Stromal cell of bone marrow (primary cell): ENCODE data around the gene CCT5.
"Not testable (repeated sequence)": the region's sequence is repeated elsewhere in the genome, so short reads cannot be mapped to it uniquely, and the experiment has no call there.

Experiments
- DNase-seq: peaks from one replicate; pipeline ENCODE4 v3.0.0-alpha.2; 2012; ENCODE audit warnings: low read depth

CCT5 gene

DNA sequence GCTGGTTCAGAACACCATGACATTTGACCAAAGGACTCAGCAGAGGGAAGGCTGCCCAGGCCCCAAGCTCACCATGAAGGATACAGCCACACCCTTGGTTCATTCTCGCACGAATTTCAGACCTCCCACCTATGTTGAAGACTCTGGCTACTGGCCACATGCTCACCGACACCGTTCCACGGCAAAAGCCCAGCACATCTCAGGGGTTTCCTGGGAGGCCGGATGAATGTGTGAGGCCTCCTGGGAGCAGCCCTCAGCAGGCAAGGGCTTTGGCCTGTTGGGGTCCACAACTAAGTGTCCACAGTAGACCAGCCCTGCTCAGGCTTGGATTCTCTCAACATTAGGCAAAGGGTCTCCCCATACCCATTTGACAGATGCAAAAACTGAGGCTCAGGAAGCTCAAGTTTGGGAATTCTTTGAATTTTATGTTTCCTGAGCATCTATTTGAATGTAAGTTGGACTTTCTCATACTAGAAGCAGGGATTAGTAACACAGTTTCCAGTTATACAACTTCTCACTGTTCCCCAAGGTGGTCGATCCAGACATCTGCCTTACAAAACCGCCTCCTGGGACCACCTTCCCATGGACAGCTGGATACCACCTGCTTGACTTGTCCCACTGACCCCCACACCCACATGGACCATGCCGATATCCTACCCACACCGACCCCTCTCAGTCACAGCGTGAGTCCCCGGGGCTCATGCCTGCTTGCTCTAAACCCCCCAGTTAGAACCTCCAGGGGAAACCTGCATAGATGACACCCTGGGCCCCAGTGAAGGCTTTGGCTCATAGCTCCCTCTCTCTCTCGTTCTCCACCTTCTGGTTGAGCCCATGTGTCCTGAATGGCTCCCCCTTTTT, 27.9 kb downstream of the CCT5 start:
- no peak for DNase-seq

GRCh38 chr5:10278658-10279279, 28.7 kb downstream of the CCT5 start:
- DNase-seq: no peak

GRCh38 chr5:10279328-10279727, 29.2 kb downstream of the CCT5 start:
- no peak for DNase-seq

DNA sequence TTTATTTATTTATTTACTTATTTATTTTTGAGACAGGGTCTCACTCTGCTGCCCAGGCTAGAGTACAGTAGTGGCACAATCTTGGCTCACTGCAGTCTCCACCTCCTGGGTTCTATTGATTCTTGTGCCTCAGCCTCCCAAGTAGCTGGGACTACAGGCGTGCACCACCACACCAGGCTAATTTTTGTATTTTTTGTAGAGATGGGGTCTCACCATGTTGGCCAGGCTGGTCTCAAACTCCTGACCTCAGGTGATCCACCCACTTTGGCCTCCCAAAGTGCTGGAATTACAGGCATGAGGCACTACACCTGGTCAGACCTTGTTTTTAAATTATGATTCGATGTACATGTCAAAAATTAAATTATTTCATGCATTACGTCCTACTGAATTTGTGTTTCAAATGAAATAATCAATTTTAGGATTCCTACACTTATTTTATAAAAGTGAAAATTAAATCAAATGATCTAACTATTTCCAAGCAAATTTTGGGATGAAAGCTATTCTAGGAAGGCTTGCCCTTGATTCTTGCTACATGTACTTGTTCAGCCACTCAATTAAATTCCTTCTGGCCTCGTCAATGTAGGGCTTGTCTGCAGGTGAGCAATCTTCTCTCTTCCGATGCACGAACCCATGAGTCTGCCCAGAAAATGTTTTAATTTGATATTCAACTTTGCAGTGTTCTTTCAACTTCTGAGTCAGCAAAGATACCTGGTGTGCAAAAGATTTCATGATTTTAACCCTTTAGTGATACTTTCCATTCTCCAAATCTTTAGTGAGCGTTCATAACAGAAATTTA, 30.0 kb downstream of the CCT5 start:
- DNase-seq: no peak

DNA sequence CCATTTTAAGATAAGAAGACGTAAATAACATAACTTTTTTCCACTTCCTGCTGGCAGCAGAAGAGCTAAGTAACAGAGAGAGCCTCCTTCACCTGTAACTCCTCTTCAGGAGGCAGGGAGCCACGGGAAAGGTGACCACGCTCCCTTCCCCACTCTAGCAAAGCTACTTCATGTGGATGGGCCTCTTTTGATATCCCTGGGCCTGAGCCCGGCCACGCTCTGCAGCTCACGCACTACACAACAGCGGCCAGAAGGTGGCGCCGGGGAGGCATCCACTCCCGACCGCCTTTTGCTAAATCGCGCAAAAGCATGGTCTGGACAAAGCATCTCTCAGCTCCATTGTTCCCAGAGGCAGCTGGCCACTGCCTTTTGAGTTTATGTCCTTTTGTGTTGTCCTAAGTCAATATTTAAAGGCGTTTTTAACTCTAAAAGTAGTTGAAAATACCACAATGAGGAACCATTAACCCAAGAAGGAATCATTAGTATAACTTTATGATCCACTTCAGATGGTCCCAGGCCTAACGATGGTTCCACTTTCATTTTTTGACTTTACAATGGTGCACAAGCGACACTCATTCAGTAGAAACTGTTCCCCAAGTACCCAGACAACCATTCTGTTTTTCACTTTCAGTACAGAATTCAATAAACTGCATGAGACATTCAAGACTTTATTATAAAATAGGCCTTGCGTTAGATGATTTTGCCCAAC, 34.0 kb downstream of the CCT5 start:
- DNase-seq: peak; percentile 59

DNA sequence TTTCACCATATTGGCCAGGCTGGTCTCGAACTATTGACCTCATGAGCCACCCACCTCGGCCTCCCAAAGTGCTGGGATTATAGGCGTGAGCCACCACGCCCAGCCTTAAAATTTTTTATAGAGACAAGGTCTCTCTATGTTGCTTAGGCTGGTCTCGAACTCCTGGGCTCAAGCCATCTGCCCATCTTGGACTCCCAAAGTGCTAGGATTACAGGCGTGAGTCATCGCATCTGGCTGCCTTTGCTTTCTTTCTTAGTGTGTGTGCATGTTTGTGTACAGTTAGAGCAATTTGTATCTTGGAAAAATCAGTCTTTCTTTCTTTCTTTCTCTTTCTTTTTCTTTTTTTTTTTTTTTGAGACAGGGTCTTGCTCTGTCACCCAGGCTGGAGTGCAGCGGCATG, 35.3 kb downstream of the CCT5 start:
- not testable (repeated sequence) for DNase-seq

- DNase-seq: no peak
These were observed 36.2 kb downstream of the CCT5 start for GRCh38 chr5:10286162-10286861.

DNA sequence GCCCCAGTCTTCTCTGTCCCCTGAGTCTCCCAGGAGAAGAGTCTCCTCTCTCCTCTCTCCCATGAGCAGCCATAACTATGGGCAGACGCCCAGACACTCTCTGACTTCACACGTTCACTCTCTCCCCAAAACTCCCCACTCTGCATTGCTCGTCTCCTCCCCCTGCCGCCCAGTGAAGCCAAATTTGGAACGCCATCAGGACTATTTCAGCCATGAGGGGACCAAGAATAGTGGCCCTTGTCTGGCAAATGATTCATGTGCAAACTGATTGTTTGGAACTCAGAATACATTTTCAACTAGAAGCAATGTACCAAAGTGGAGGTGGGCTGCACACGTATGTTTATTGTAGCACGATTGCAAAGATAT, 36.8 kb downstream of the CCT5 start:
- no peak for DNase-seq

DNA sequence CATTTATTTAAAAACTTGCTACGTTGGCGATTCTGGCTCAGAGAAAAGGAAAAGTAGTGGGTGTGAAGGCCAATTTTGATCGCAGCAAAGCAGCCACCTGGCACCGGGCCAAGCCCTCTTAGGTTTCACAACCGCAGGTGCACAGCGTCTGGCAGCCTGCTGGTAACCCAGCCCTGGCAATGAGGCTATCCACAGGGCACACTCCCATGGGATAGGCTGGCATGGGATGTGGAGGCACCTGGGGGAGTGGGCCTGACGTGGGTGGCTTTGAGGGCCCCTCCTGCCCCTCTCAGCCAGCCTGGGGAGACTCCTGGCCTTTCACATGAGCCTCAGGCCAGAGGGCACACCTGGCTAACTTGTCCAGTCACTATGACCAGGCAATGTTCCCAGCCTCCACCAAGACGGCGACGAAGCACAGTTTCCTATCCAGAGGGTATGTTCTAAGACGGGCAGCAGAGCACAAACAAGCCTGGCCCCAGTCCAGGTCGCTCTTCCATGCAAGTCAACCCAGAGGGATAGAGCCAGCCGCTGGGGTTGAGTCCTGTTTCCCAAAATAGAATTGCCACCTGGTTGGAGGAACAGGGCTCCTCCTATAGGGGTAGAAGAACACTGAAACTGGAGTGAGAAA, 38.6 kb downstream of the CCT5 start:
- no peak for DNase-seq

GRCh38 chr5:10289353-10289752, 39.3 kb downstream of the CCT5 start:
- no peak for DNase-seq

- no peak for DNase-seq
These were observed 39.9 kb downstream of the CCT5 start for GRCh38 chr5:10289991-10290390.

GRCh38 chr5:10290438-10290837, 40.4 kb downstream of the CCT5 start:
- no peak for DNase-seq

DNA sequence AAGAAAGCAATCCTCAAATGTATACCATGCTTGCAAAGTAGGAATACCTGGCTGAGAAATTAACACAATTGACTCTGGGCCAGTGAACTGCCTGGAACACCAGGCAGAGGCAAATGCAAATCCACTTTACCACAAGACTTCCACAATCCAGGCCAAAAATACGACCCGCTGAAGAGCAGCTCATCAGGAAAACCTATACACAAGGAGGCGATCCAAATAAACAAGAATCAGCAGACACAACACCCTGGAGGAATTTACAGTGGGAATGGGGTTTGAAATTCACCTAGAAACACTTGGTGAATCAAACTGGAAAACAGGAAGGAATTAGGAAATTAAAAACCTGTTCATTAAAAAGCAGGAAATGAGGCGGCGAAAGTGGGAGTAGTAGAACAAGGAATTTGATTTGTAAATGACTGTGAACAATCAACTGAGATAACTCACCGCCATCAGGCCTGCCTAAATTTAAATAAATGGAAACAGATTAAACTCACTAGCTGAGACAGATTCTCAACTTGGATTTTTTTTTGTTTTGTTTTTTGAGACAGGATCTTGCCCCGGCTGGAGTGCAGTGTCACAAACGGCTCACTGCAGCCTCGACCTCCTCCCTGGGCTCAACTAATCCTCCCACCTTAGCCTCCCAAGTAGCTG, 41.7 kb downstream of the CCT5 start:
- no peak for DNase-seq

DNA sequence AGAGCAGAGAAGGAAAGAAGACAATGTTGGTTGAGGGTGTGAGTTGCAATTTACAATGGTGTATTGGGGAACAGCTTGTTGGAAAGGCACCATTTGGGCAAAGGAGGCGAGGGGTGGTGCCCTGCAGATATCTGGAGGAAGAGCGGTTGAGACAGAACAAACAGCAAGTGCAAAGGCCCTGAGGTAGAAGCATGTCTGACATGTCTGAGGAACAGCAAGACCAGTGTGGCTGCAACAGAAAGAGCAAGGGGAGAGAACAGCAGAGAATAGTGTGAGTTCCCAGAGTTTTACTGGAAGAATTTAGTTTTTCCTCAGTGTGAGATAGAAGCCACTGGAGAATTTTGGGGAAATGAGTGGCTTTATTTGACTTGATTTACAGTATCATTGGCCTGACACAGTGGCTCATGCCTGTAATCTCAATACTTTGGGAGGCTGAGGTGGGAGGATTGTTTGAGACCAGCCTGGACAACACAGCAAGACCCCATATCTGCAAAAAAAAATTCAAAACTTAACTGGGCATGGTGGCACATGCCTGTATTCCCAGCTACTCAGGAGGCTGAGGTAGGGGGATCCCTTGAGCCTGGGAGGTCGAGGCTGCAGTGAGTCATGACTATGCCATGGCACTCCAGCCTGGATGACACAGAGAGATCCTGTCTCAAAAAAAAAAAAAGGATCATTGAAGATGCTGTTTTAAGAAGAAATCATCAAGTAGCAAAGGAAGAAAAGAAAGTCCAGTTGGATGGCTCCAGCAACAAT, 44.0 kb downstream of the CCT5 start:
- DNase-seq: no peak

DNA sequence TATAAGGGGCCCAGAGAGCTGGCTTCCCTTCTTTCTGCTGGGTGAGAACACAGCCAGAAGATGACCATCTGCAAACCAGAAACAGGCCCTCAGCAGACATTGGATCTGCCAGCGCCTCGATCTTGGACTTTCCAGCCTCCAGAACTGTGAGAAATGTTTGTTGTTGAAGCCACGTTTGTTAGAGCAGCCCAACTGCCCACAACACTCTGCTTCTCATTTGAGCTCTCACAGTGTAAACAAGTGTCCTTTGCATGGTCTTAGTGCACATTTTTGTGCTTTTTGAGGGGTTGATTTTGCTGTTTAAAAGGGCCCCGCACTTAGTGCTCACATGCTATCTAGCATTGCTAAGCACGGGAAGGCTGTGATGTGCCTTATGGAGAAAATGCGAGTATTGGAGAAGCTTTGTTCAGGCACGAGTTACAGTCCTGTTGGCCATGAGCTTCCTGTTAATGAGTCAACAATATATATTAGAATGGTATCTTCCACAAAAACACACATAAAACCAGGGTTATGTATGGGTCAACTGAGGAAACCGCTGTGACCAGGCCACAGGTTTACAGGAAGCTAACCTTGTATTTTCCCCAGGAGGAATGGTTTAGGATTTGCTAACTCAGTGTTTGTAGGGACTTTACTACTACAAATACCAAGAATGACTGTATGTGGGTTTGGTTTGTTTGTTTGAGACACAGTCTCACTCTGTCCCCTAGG, 45.7 kb downstream of the CCT5 start:
- DNase-seq: no peak

DNA sequence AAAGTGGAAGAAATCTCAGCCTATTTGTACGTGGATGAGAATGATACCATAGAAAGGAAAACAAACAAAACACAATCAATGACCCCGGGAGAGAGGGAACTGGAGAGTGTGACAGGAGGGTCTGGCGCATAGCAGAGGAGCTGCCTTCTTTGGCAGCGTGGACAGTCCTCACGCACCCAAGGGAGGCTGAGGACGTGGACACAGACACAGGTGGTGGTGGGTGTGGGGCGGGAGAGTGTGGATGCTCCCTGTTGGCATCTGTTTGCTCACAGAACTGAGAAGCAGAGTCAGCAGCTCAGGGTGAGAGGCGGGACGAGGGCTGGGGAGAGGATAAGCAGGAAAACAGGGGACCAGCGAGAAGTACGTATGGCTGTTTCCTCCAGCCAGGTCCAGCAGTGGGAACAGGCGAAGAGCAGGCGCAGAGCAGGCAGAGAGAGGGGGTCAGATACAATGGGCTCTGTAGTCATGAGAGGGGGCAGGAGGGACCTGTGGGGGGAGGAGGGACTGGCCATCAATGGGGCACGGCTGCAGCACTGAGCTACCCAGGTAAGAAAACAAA, 47.6 kb downstream of the CCT5 start:
- no peak for DNase-seq

DNA sequence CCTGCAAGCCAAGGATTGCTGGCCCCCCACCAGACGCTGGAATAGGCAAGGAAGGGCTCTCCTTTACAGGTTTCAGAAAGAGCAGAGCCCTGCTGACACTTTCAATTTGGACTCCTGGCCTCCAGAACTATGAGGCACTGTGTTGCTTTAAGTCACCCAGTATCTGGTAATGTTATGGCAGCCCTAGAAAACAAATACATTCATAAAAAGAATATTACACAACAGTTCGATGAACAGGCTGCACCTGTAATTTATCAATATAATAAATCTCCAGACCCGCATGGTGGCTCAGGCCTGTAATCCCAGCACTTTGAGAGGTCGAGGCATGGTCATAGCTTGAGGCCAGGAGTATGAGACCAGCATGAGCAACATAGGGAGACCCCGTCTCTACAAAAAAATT, 50.2 kb downstream of the CCT5 start:
- no peak for DNase-seq

DNA sequence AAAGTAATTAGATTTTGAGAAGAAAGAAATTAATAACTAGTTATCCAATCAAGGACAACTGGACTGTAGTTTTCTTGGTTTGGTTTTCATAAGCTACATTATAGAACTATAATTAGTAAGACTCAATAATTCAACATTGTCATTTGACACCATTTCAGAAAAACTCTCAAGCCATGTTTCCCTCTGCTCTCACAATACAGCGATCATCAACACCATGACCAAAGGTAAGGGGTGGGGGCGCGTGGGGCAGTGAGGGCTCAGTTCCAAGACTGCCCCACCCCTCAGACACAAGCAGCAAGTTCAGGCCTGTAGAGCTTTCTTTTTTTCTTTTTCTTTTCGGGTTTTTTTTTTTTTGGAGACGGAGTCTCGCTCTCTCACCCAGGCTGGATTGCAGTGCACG, 51.2 kb downstream of the CCT5 start:
- DNase-seq: no peak
